Measurements from ENCODE around the gene GLRX3. TPM values are rescaled to one million over a fixed set of nuclear protein-coding genes. Genes with fewer than 3 reads are reported as not detected.

GLRX3 gene
- total and polyA plus RNA-seq, 2 of the 13 experiments (the other 11 are each of a cell fraction or from before 2014, with no cell fraction given) = 91.4 to 135 TPM

GRCh38 chr10:130221456-130222375 lies 85.5 kb downstream of the GLRX3 start:
- H3K36me3 ChIP-seq (replicated peaks in 1 of 2; ENCODE audit: control insufficient read depth in 1 of 2, insufficient read depth in 2 of 2, low read length in 2 of 2) = no peaks in the 10 kb centered on the region
- in situ Hi-C loops (cut with HindIII; ENCODE audit: extremely low pct_ligation_motif_present, low pct_unique_long_range_greater_than_20kb) = no loop called here
- H3K9me3 ChIP-seq (ENCODE audit: low read length) = peaks cover 7% of the 10 kb centered on the region; the same call in 1 of the 2 replicates
- H3K4me1 ChIP-seq (ENCODE audit: insufficient read depth, low read length) = no peaks in the 10 kb centered on the region
- no peak for FAIRE-seq
- H3K79me2 ChIP-seq (ENCODE audit: insufficient read depth, low read length) = no peaks in the 10 kb centered on the region
- no peak for DNase-seq (ENCODE audit: low spot score)
- H4K20me1 ChIP-seq (ENCODE audit: insufficient read depth, low read length) = no peaks in the 10 kb centered on the region
- ChIA-PET POLR2A (no interaction called here), CTCF (ENCODE audit: low intra/inter-chr PET ratio, low total read pairs) (no interaction called here)
- no peak overlapping the region for H3K9ac ChIP-seq (ENCODE audit: insufficient read depth, low read depth, low read length)
- no peak overlapping the region for H3K4me2 ChIP-seq (ENCODE audit: low read depth, low read length)
- no peak overlapping the region for H3K27ac ChIP-seq (ENCODE audit: extremely low read length, insufficient read depth, low read length)
- H3K27me3 ChIP-seq (ENCODE audit: control insufficient read depth in 1 of 2, insufficient read depth in 2 of 2, low read length in 2 of 2) = peaks cover 0 to 3% of the 10 kb centered on the region in 2 experiments; a peak in 2 of 5 replicates
- intact Hi-C loops (cut with micrococcal nuclease; ENCODE audit: unreplicated experiment) = no loop called here
- ATAC-seq = no peak
- 31% methylated on average over 12 of the region's 15 CpGs for WGBS (ENCODE audit: low lambda C conversion rate)
- no peak overlapping the region for H2AFZ ChIP-seq (ENCODE audit: low read length)
- BruUV-seq (replicated peaks) = no TSS peak
- TF ChIP-seq ELF1 (CRISPR knock-in tag; IDR thresholded peaks at IDR 0.05) (no peak), ZFY (CRISPR knock-in tag; IDR thresholded peaks at IDR 0.05) (no peak), ZNF570 (CRISPR knock-in tag; IDR thresholded peaks at IDR 0.05; ENCODE audit: borderline replicate concordance) (no peak)
- no peak overlapping the region for H3K4me3 ChIP-seq (replicated peaks in 1 of 3; ENCODE audit: insufficient read depth in 1 of 3, low read depth in 2 of 3, low read length in 3 of 3)

- in situ Hi-C loops (cut with HindIII; ENCODE audit: extremely low pct_ligation_motif_present, low pct_unique_long_range_greater_than_20kb) = no loop called here
- BruUV-seq (replicated peaks) = no TSS peak
- WGBS (ENCODE audit: low lambda C conversion rate) = 32% methylated on average over 3 of the region's 8 CpGs
- Histone ChIP-seq H3K4me1 (ENCODE audit: insufficient read depth, low read length) (no peaks in the 10 kb centered on the region), H3K9ac (ENCODE audit: insufficient read depth, low read depth, low read length) (no peak overlapping the region), H3K27ac (ENCODE audit: extremely low read length, insufficient read depth, low read length) (no peak overlapping the region), H3K36me3 (replicated peaks in 1 of 2; ENCODE audit: control insufficient read depth in 1 of 2, insufficient read depth in 2 of 2, low read length in 2 of 2) (no peaks in the 10 kb centered on the region), H3K79me2 (ENCODE audit: insufficient read depth, low read length) (no peaks in the 10 kb centered on the region), H3K4me3 (replicated peaks in 1 of 3; ENCODE audit: insufficient read depth in 1 of 3, low read depth in 2 of 3, low read length in 3 of 3) (no peak overlapping the region), H3K9me3 (ENCODE audit: low read length) (peaks cover 14% of the 10 kb centered on the region; the same call in 1 of the 2 replicates), H3K4me2 (ENCODE audit: low read depth, low read length) (no peak overlapping the region), H3K27me3 (ENCODE audit: control insufficient read depth in 1 of 2, insufficient read depth in 2 of 2, low read length in 2 of 2) (peaks cover 0 to 3% of the 10 kb centered on the region in 2 experiments; a peak in 2 of 5 replicates), H2AFZ (ENCODE audit: low read length) (no peak overlapping the region), H4K20me1 (ENCODE audit: insufficient read depth, low read length) (no peaks in the 10 kb centered on the region)
- DNase-seq (ENCODE audit: low spot score) = no peak
- TF ChIP-seq TOPORS (CRISPR knock-in tag; IDR thresholded peaks at IDR 0.05) = no peak
- TF ChIP-seq KMT2B (CRISPR knock-in tag; IDR thresholded peaks at IDR 0.05) = no peak
- TF ChIP-seq HOXA9 (CRISPR knock-in tag; IDR thresholded peaks at IDR 0.05; ENCODE audit: borderline replicate concordance) = no peak
- no peak for TF ChIP-seq U2AF1 (optimal IDR thresholded peaks at IDR 0.05; ENCODE audit: low read depth, low read length)
- no peak for TF ChIP-seq SALL1 (CRISPR knock-in tag; IDR thresholded peaks at IDR 0.05)
- TF ChIP-seq RBM22 (optimal IDR thresholded peaks at IDR 0.05; ENCODE audit: low read length) = no peak
- TF ChIP-seq MIER2 (CRISPR knock-in tag; IDR thresholded peaks at IDR 0.05) = no peak
- TF ChIP-seq AKNA (CRISPR knock-in tag; IDR thresholded peaks at IDR 0.05; ENCODE audit: borderline replicate concordance) = no peak
- FAIRE-seq = no peak
- ChIA-PET POLR2A (no interaction called here), CTCF (ENCODE audit: low intra/inter-chr PET ratio, low total read pairs) (no interaction called here)
- intact Hi-C loops (cut with micrococcal nuclease; ENCODE audit: unreplicated experiment) = no loop called here
- ATAC-seq = no peak
Observed at GRCh38 chr10:130222381-130222780, 86.2 kb downstream of the GLRX3 start.

Measured in HepG2 (cell line).